Measurements from ENCODE around the gene RAP1GAP2. TPM values are rescaled to one million over a fixed set of nuclear protein-coding genes. Genes with fewer than 3 reads are reported as not detected.

Gene RAP1GAP2
- total and polyA plus RNA-seq, 2 of the 8 experiments (the other 6 are each of a cell fraction or from before 2014, with no cell fraction given) = 24.0 to 63.8 TPM

- Histone ChIP-seq H3K4ac (replicated peaks; ENCODE audit: insufficient read length, low read depth, low read length) (peak overlapping the region; percentile 12), H3K27ac (ENCODE audit: low read depth, low read length) (peak overlapping the region; percentile 53; the same call in 1 of the 2 replicates), H3K14ac (ENCODE audit: insufficient read length) (no peak overlapping the region), H3K23ac (ENCODE audit: insufficient read length) (no peak overlapping the region), H2AFZ (ENCODE audit: low read length) (no peak overlapping the region), H3K4me1 (replicated peaks in 1 of 4; ENCODE audit: control insufficient read depth in 3 of 4, insufficient read depth in 4 of 4, low read length in 3 of 4) (peaks cover 20 to 47% (median 39%) of the 10 kb centered on the region in 4 experiments), H3K18ac (ENCODE audit: extremely low read depth, low read length) (peak overlapping the region; percentile 89), H3K4me3 (ENCODE audit: extremely low read depth in 1 of 4, insufficient read depth in 2 of 4, low read depth in 3 of 4, low read length in 4 of 4) (peak overlapping the region in 2 of 4 experiments; percentile 0 to 14; a peak in 3 of 8 replicates), H2BK15ac (ENCODE audit: low read length) (peak overlapping the region; percentile 66; the same call in 1 of the 2 replicates), H3K9me3 (ENCODE audit: insufficient read depth in 2 of 2, low read depth in 1 of 2, low read length in 1 of 2) (no peaks in the 10 kb centered on the region), H4K5ac (ENCODE audit: insufficient read length, low read depth, low read length) (peak overlapping the region; percentile 24), H4K91ac (replicated peaks; ENCODE audit: insufficient read length, low read length) (peak overlapping the region; percentile 96), H2BK12ac (ENCODE audit: low read depth, low read length) (peak overlapping the region; percentile 51), H3K9ac (replicated peaks in 1 of 4; ENCODE audit: extremely low read depth in 1 of 4, low read depth in 3 of 4, low read length in 3 of 4) (no peak overlapping the region), H3K36me3 (ENCODE audit: control insufficient read depth in 2 of 4, insufficient read depth in 4 of 4, low read length in 3 of 4) (no peaks in the 10 kb centered on the region), H3K4me2 (ENCODE audit: insufficient read depth in 1 of 2, low read depth in 2 of 2, low read length in 2 of 2) (peak overlapping the region; percentile 23 to 60), H2BK5ac (ENCODE audit: low read depth, low read length) (peak overlapping the region; percentile 77; the same call in 1 of the 2 replicates), H3K56ac (replicated peaks; ENCODE audit: insufficient read length, low read depth, low read length) (no peak overlapping the region), H3K79me2 (ENCODE audit: control insufficient read depth in 1 of 2, insufficient read depth in 2 of 2, low read length in 2 of 2) (peaks cover 0 to 37% of the 10 kb centered on the region in 2 experiments; a peak in 2 of 4 replicates), H4K8ac (ENCODE audit: extremely low read depth, insufficient read depth, low read length) (peak overlapping the region; percentile 19; the same call in 1 of the 2 replicates), H2BK120ac (replicated peaks; ENCODE audit: low read depth, low read length) (peak overlapping the region; percentile 75), H2BK20ac (ENCODE audit: low read length) (peak overlapping the region; percentile 74), H3K23me2 (ENCODE audit: low read depth, low read length) (0 out of 2 replicates have a peak, but pooled peaks cover 1% of the 10 kb centered on the region), H3K27me3 (replicated peaks in 1 of 4; ENCODE audit: control insufficient read depth in 3 of 4, extremely low read depth in 1 of 4, insufficient read depth in 3 of 4, low read length in 3 of 4) (no peaks in the 10 kb centered on the region), H2AK5ac (ENCODE audit: low read depth, low read length) (peak overlapping the region; percentile 79), H3K79me1 (ENCODE audit: low read depth, low read length) (peaks cover 13% of the 10 kb centered on the region; the same call in 1 of the 2 replicates), H4K20me1 (replicated peaks in 1 of 2; ENCODE audit: control insufficient read depth in 1 of 2, insufficient read depth in 2 of 2, low read length in 2 of 2) (peaks cover 0 to 5% of the 10 kb centered on the region in 2 experiments)
- POLR2A ChIA-PET (ENCODE audit: partially characterized antibody) = interaction anchor here (0.8 to 1.9 kb wide), 8 partner anchors 12 to 54 kb away, joined by 3 to 10 read pairs (median 3); no protein-coding TSS in a partner anchor
- FAIRE-seq (no peak), DNase-seq (ENCODE audit: low read depth in 1 of 2, low spot score in 2 of 2) (no peak)
- WGBS, 2 experiments (ENCODE audit: extremely low coverage in 1 of 2, insufficient coverage in 1 of 2, insufficient read length in 1 of 2, insufficient replicate concordance in 2 of 2, low coverage in 1 of 2, low lambda C conversion rate in 2 of 2, missing lambda C conversion rate in 1 of 2) = 82% methylated on average over 9 of the region's 9 CpGs; no CpG with 5 or more reads in 1 of the 2 experiments
- TF ChIP-seq KDM5A (IDR thresholded peaks at IDR 0.05; ENCODE audit: low read length) (no peak), POU5F1 (IDR thresholded peaks at IDR 0.05; ENCODE audit: low read depth, low read length) (no peak), JUN (IDR thresholded peaks at IDR 0.05; ENCODE audit: low read depth, low read length) (no peak), SIRT6 (IDR thresholded peaks at IDR 0.05; ENCODE audit: low read length) (no peak), BACH1 (IDR thresholded peaks at IDR 0.05; ENCODE audit: low read length) (no peak), RNF2 (IDR thresholded peaks at IDR 0.05; ENCODE audit: borderline replicate concordance, low read depth, low read length, missing control alignments, poor library complexity, severe bottlenecking) (no peak), SIX5 (IDR thresholded peaks at IDR 0.05; ENCODE audit: low read depth, low read length) (no peak), MAX (IDR thresholded peaks at IDR 0.05) (no peak), POLR2A (IDR thresholded peaks at IDR 0.05; ENCODE audit: control extremely low read depth in 1 of 2, low read depth in 2 of 2, low read length in 2 of 2) (no peak), TEAD4 (IDR thresholded peaks at IDR 0.05; ENCODE audit: low read depth, low read length) (no peak), SP4 (IDR thresholded peaks at IDR 0.05; ENCODE audit: low read length) (no peak), ZNF274 (IDR thresholded peaks at IDR 0.05; ENCODE audit: borderline replicate concordance, extremely low read depth, low read length) (no peak), EZH2 (IDR thresholded peaks at IDR 0.05; ENCODE audit: low read depth, low read length, severe bottlenecking) (no peak), CHD1 (IDR thresholded peaks at IDR 0.05; ENCODE audit: low read depth, low read length) (no peak)
- CTCF ChIA-PET (ENCODE audit: partially characterized antibody) = interaction anchor here (0.7 to 5.1 kb wide), 9 partner anchors 11 to 141 kb away, joined by 3 to 25 read pairs (median 4); no protein-coding TSS in a partner anchor
Observed at GRCh38 chr17:2871720-2872119, 75.5 kb downstream of the RAP1GAP2 start.
